Cardiac muscle cell (in vitro differentiated cells and primary cell): ENCODE results near the gene TRPM6. TPM values are rescaled to one million over a fixed set of nuclear protein-coding genes. Genes with fewer than 3 reads are reported as not detected.
A peak's percentile ranks its signal among the peaks of the same experiment; 100 is the strongest.
"Not testable (repeated sequence)": the region's sequence is repeated elsewhere in the genome, so short reads cannot be mapped to it uniquely, and the experiment has no call there.

Experiments used
- DNase-seq, 2 donors: peaks; one replicate each; pipeline versions ENCODE4 v3.0.0 to v3.0.0-alpha.2; 2010 to 2017; ENCODE audit warnings: low read depth in 1 of 2, low spot score in 1 of 2
- H3K27ac ChIP-seq: fragments of 200-600 bp; sonication (generic); 2 replicates; pipeline ENCODE4 v1.5.1; 2016
- H3K27me3 ChIP-seq: fragments of 200-600 bp; sonication (generic); 2 replicates; pipeline ENCODE4 v1.6.0; 2016; ENCODE audit warnings: control low read depth
- H3K36me3 ChIP-seq: fragments of 200-600 bp; sonication (generic); 2 replicates; pipeline ENCODE4 v1.5.1; 2016; ENCODE audit warnings: control low read depth
- H3K4me1 ChIP-seq: fragments of 200-600 bp; sonication (generic); 2 replicates; pipeline ENCODE4 v1.8.1; 2017; ENCODE audit warnings: low read depth, mild to moderate bottlenecking, mixed run types
- H3K4me3 ChIP-seq: fragments of 200-600 bp; sonication (generic); 2 replicates; pipeline ENCODE4 v1.5.1; 2016; ENCODE audit warnings: mild to moderate bottlenecking
- H3K9me3 ChIP-seq: fragments of 200-600 bp; sonication (generic); 2 replicates; pipeline ENCODE4 v1.5.1; 2017; ENCODE audit warnings: low read depth, mild to moderate bottlenecking, control low read depth
- CTCF ChIP-seq: IDR thresholded peaks from 2 replicates; pipeline ENCODE4 v1.5.1; 2012; ENCODE audit warnings: low read depth, mild to moderate bottlenecking, low read length
- polyA plus RNA-seq: library from polyadenylated mRNA; unstranded; fragments of >200 nt; fragmentation: Nextera tagmentation; extraction: Ambion mirVana; gene quantifications from 2 replicates; pipeline ENCODE4 v1.2.1, GENCODE V29; 2016
- total RNA-seq: library from RNA; depleted of rRNA; stranded (reverse); fragments of >200 nt; gene quantifications from 2 replicates; pipeline ENCODE4 v1.2.3, GENCODE V29; 2016

Gene TRPM6
- total and polyA plus RNA-seq, 2 experiments from 2014 or later = 0.06 TPM; not detected in 1

- Histone ChIP-seq H3K27ac (no peak overlapping the region), H3K27me3 (no peaks in the 10 kb centered on the region), H3K9me3 (no peaks in the 10 kb centered on the region), H3K4me3 (no peak overlapping the region), H3K4me1 (no peaks in the 10 kb centered on the region), H3K36me3 (no peaks in the 10 kb centered on the region)
- no peak for TF ChIP-seq CTCF
- no peak for DNase-seq
Observed at GRCh38 chr9:74865177-74865576, 22.5 kb downstream of the TRPM6 start.

- no peak overlapping the region for H3K4me3 ChIP-seq
- no peaks in the 10 kb centered on the region for H3K9me3 ChIP-seq
- no peaks in the 10 kb centered on the region for H3K36me3 ChIP-seq
- DNase-seq = no peak
- H3K27ac ChIP-seq = no peak overlapping the region
- no peak for TF ChIP-seq CTCF
- H3K4me1 ChIP-seq = no peaks in the 10 kb centered on the region
- H3K27me3 ChIP-seq = no peaks in the 10 kb centered on the region
Observed at GRCh38 chr9:74861773-74862474, 25.8 kb downstream of the TRPM6 start.

GRCh38 chr9:74861071-74861470, 26.6 kb downstream of the TRPM6 start:
- H3K9me3 ChIP-seq = no peaks in the 10 kb centered on the region
- no peaks in the 10 kb centered on the region for H3K36me3 ChIP-seq
- H3K27me3 ChIP-seq = no peaks in the 10 kb centered on the region
- H3K4me3 ChIP-seq = no peak overlapping the region
- no peak for TF ChIP-seq CTCF
- no peak for DNase-seq
- no peaks in the 10 kb centered on the region for H3K4me1 ChIP-seq
- H3K27ac ChIP-seq = no peak overlapping the region

- H3K4me1 ChIP-seq, DNase-seq, H3K9me3 ChIP-seq, H3K27me3 ChIP-seq, H3K27ac ChIP-seq, H3K36me3 ChIP-seq, H3K4me3 ChIP-seq: not testable (repeated sequence)
Observed at GRCh38 chr9:74860247-74860646, 27.5 kb downstream of the TRPM6 start.

- H3K36me3 ChIP-seq = no peaks in the 10 kb centered on the region
- no peaks in the 10 kb centered on the region for H3K27me3 ChIP-seq
- no peak for TF ChIP-seq CTCF
- no peak for DNase-seq
- H3K9me3 ChIP-seq = no peaks in the 10 kb centered on the region
- no peaks in the 10 kb centered on the region for H3K4me1 ChIP-seq
- H3K27ac ChIP-seq = no peak overlapping the region
- H3K4me3 ChIP-seq = no peak overlapping the region
Observed at GRCh38 chr9:74859786-74860185, 27.9 kb downstream of the TRPM6 start.

GRCh38 chr9:74858751-74859414, 28.8 kb downstream of the TRPM6 start:
- no peak for TF ChIP-seq CTCF
- Histone ChIP-seq H3K9me3 (no peaks in the 10 kb centered on the region), H3K4me3 (no peak overlapping the region), H3K27me3 (no peaks in the 10 kb centered on the region), H3K36me3 (no peaks in the 10 kb centered on the region), H3K27ac (no peak overlapping the region), H3K4me1 (no peaks in the 10 kb centered on the region)
- peak in 1 of 2 donors; percentile 3 for DNase-seq
